ENCODE data around the gene CYP4F22.
A peak's percentile ranks its signal among the peaks of the same experiment; 100 is the strongest.
"Not testable (repeated sequence)": the region's sequence is repeated elsewhere in the genome, so short reads cannot be mapped to it uniquely, and the experiment has no call there.

Gene CYP4F22

DNA sequence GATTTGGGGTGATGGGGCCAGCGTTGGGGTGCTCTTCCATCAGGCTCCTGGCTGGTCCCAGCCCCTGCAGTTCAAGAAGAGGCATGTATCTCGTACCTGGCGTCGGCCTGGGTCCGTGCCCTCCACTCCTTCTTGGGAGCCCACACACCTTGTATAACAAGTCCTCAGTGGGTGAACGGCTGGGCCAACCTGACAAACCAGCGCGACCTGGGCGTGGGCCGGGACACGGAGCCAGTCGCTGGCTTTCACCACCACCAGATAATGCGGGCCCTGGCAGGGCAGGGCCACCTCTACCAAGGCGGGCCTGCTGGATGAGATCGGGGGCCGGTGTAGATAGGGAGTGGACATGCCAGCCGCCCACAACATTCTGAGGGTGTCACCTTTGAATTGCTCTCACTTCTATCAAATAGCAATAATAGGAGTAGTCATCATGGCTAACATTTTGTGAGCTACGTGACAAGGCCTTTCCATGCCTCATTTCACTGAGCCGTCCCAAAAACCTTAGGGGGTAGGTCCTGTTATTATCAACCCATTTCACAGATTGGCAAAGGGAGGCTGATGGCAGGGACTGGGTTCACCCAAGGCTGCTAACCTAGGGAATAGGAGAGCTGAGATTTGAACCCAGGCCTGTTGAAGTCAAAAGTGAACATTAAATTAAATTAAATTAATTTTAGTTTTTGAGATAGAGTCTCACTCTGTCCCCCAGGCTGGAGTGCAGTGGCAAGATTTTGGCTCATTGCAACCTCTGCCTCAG is 3.5 kb downstream of the CYP4F22 start:
- no peak overlapping the region for H3K4me3 Mint-ChIP-seq
- H3K9me3 Mint-ChIP-seq, result peaks cover 7% of the 10 kb centered on the region
- ATAC-seq, result no peak
- peaks cover 51% of the 10 kb centered on the region for H3K4me1 Mint-ChIP-seq
- DNase-seq, result no peak
- H3K36me3 Mint-ChIP-seq (ENCODE audit: low read depth), result peaks cover 14% of the 10 kb centered on the region
- peaks cover 25% of the 10 kb centered on the region for H3K27me3 Mint-ChIP-seq
- no peak overlapping the region for H3K27ac Mint-ChIP-seq

DNA sequence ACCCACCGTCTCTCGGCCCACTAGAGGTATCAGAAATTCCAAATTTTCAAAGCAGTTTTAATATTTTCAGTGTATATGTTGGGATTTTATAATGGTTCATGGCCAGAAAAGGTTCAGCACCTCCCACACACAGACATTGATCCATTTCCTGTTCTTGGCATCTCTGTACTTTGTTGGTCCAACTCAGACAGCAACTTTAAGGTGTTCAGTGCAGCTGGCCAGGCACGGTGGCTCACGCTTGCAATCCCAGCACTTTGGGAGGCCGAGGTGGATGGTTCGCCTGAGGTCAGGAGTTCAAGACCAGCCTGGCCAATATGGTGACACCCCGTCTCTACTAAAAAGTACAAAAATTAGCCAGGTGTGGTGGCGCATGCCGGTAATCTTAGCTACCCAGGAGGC is 6.9 kb downstream of the CYP4F22 start:
- H3K4me3 Mint-ChIP-seq, result peak overlapping the region; percentile 63
- H3K36me3 Mint-ChIP-seq (ENCODE audit: low read depth), result peaks cover 17% of the 10 kb centered on the region
- H3K27me3 Mint-ChIP-seq, ATAC-seq, DNase-seq: not testable (repeated sequence)
- H3K27ac Mint-ChIP-seq, result peak overlapping the region; percentile 96
- H3K4me1 Mint-ChIP-seq, result peaks cover 43% of the 10 kb centered on the region
- H3K9me3 Mint-ChIP-seq, result peaks cover 11% of the 10 kb centered on the region

DNA sequence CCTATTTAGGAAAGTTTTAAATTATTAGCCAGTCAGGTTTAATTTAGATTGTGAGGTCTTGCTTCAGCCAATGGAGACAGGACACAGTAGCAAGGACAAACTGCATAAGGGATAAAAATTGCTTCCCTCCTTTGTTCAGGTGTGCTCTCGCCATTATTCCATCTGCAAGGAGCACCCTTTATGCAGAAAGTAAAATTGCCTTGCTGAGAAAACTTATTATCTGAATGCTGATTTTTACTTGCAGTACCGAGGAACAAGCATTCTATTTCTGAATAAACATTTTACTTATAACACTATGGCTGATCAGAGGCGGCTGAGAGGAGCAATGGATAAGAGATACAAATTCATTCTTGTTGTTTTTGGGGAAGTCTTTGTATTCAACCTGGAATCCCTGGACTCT is 8.0 kb downstream of the CYP4F22 start:
- H3K9me3 Mint-ChIP-seq, result peaks cover 11% of the 10 kb centered on the region
- H3K27me3 Mint-ChIP-seq, result no peaks in the 10 kb centered on the region
- ATAC-seq, result no peak
- H3K27ac Mint-ChIP-seq, result no peak overlapping the region
- no peak overlapping the region for H3K4me3 Mint-ChIP-seq
- peaks cover 38% of the 10 kb centered on the region for H3K4me1 Mint-ChIP-seq
- peaks cover 17% of the 10 kb centered on the region for H3K36me3 Mint-ChIP-seq (ENCODE audit: low read depth)
- no peak for DNase-seq

GRCh38 chr19:15517778-15518177 is 9.5 kb downstream of the CYP4F22 start:
- ATAC-seq, result no peak
- Mint-ChIP-seq H3K36me3 (ENCODE audit: low read depth) (peaks cover 17% of the 10 kb centered on the region), H3K27ac (peak overlapping the region; percentile 6), H3K4me1 (peaks cover 38% of the 10 kb centered on the region), H3K27me3 (no peaks in the 10 kb centered on the region), H3K9me3 (peaks cover 11% of the 10 kb centered on the region), H3K4me3 (no peak overlapping the region)
- no peak for DNase-seq

DNA sequence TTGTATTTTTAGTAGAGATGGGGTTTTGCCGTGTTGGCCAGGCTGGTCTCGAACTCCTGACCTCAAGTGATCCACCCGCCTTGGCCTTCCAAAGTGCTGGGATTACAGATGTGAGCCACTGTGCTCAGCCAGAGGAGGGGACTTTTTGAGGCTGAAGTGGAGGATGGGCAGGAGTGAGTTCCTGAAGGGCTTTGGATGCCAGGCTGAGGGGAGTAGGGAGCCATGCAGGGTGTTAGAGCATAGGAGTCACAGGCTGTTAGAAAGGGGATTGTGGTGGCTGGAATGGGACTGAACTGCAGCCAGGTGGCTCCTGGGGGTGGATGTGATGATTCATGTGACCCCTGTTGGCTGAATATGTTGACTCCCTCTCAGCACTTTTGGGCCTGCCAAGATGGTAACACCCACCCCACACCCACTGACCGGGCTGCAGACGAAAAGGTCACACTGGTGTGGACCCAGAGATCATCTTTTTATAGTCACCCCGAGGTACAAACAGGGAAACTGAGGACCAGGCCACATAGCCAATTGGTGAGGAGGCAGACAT is 11.2 kb downstream of the CYP4F22 start:
- no peak for ATAC-seq
- DNase-seq, result no peak
- peaks cover 29% of the 10 kb centered on the region for H3K4me1 Mint-ChIP-seq
- H3K9me3 Mint-ChIP-seq, result peaks cover 11% of the 10 kb centered on the region
- no peak overlapping the region for H3K27ac Mint-ChIP-seq
- H3K4me3 Mint-ChIP-seq, result no peak overlapping the region
- H3K27me3 Mint-ChIP-seq, result no peaks in the 10 kb centered on the region
- peaks cover 17% of the 10 kb centered on the region for H3K36me3 Mint-ChIP-seq (ENCODE audit: low read depth)

- Mint-ChIP-seq H3K27me3 (no peaks in the 10 kb centered on the region), H3K9me3 (peaks cover 2% of the 10 kb centered on the region), H3K36me3 (ENCODE audit: low read depth) (peaks cover 2% of the 10 kb centered on the region), H3K4me3 (no peak overlapping the region), H3K27ac (no peak overlapping the region), H3K4me1 (peaks cover 6% of the 10 kb centered on the region)
- no peak for ATAC-seq
- DNase-seq, result no peak
Measured at GRCh38 chr19:15524781-15525180, 16.5 kb downstream of the CYP4F22 start.

DNA sequence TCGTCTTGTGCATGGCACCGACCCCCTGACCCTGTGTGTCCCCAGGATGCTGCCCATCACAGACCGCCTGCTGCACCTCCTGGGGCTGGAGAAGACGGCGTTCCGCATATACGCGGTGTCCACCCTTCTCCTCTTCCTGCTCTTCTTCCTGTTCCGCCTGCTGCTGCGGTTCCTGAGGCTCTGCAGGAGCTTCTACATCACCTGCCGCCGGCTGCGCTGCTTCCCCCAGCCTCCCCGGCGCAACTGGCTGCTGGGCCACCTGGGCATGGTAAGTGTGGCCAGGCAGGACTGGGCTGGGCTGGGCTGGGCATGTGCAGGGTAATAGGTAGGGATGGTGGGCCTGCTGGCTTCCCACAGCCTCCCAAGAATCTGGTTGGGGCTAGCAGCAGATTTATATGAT is 17.0 kb downstream of the CYP4F22 start:
- Mint-ChIP-seq H3K4me3 (no peak overlapping the region), H3K4me1 (peaks cover 6% of the 10 kb centered on the region), H3K9me3 (peaks cover 4% of the 10 kb centered on the region), H3K27me3 (no peaks in the 10 kb centered on the region), H3K36me3 (ENCODE audit: low read depth) (peaks cover 4% of the 10 kb centered on the region), H3K27ac (no peak overlapping the region)
- ATAC-seq (no peak), DNase-seq (no peak)

DNA sequence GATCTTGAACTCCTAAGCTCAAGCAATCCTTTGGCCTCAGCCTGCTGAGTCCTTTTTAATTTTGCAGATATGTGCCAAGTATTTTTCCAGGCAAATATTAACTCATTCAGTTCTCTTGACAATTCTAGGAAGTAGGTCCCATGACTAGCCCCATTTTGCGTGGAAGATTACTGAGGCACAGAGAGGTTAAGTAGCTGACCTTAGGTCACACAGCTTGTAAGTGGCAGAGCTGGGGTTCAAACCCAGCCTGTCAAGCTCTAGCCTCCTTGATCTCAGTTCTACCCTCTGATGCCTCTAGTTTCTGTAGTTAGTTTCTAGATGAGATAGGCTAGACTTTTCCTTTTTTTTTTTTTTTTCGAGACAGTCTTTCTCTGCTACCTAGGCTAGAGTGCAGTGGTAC is 18.1 kb downstream of the CYP4F22 start:
- DNase-seq, result no peak
- peaks cover 4% of the 10 kb centered on the region for H3K9me3 Mint-ChIP-seq
- peaks cover 9% of the 10 kb centered on the region for H3K36me3 Mint-ChIP-seq (ENCODE audit: low read depth)
- H3K27me3 Mint-ChIP-seq, result no peaks in the 10 kb centered on the region
- H3K4me1 Mint-ChIP-seq, result peaks cover 6% of the 10 kb centered on the region
- no peak overlapping the region for H3K27ac Mint-ChIP-seq
- ATAC-seq, result no peak
- H3K4me3 Mint-ChIP-seq, result no peak overlapping the region

- no peaks in the 10 kb centered on the region for H3K27me3 Mint-ChIP-seq
- H3K9me3 Mint-ChIP-seq, result peaks cover 4% of the 10 kb centered on the region
- DNase-seq (no peak), ATAC-seq (no peak)
- H3K4me3 Mint-ChIP-seq, result no peak overlapping the region
- H3K36me3 Mint-ChIP-seq (ENCODE audit: low read depth), result peaks cover 10% of the 10 kb centered on the region
- peaks cover 13% of the 10 kb centered on the region for H3K4me1 Mint-ChIP-seq
- H3K27ac Mint-ChIP-seq, result no peak overlapping the region
Measured at GRCh38 chr19:15527705-15528104, 19.4 kb downstream of the CYP4F22 start.

- Mint-ChIP-seq H3K4me3 (no peak overlapping the region), H3K4me1 (peaks cover 29% of the 10 kb centered on the region), H3K9me3 (peaks cover 4% of the 10 kb centered on the region), H3K36me3 (ENCODE audit: low read depth) (peaks cover 10% of the 10 kb centered on the region), H3K27me3 (no peaks in the 10 kb centered on the region), H3K27ac (no peak overlapping the region)
- DNase-seq (no peak), ATAC-seq (no peak)
Measured at GRCh38 chr19:15529774-15530372, 21.5 kb downstream of the CYP4F22 start.

GRCh38 chr19:15532779-15533521 is 24.6 kb downstream of the CYP4F22 start:
- Mint-ChIP-seq H3K4me1 (peaks cover 42% of the 10 kb centered on the region), H3K4me3 (peak overlapping the region; percentile 6), H3K9me3 (peaks cover 7% of the 10 kb centered on the region), H3K36me3 (ENCODE audit: low read depth) (peaks cover 12% of the 10 kb centered on the region), H3K27ac (peak overlapping the region; percentile 92), H3K27me3 (no peaks in the 10 kb centered on the region)
- ATAC-seq, result peak; percentile 78
- DNase-seq, result peak; percentile 28

DNA sequence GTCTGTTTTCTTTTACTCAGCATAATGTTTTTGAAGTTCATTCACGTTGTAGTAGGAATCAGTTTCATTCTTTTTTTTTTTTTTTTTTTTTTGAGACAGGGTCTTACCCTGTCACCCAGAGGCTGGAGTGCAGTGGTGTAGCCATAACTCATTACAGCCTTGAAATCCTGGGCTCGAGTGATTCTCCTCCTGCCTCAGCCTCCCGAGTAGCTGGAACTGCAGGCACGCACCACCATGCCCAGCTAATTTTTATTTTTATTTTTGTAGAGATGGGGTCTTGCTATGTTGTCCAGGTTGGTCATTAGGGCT is 25.2 kb downstream of the CYP4F22 start:
- not testable (repeated sequence) for DNase-seq, H3K9me3 Mint-ChIP-seq, H3K27me3 Mint-ChIP-seq, H3K4me3 Mint-ChIP-seq
- Mint-ChIP-seq H3K4me1 (peaks cover 42% of the 10 kb centered on the region), H3K27ac (peak overlapping the region; percentile 92), H3K36me3 (ENCODE audit: low read depth) (peaks cover 12% of the 10 kb centered on the region)
- ATAC-seq, result peak; percentile 10

GRCh38 chr19:15534957-15535864 is 26.9 kb downstream of the CYP4F22 start:
- Mint-ChIP-seq H3K27me3 (no peaks in the 10 kb centered on the region), H3K4me1 (peaks cover 46% of the 10 kb centered on the region), H3K36me3 (ENCODE audit: low read depth) (peaks cover 9% of the 10 kb centered on the region), H3K9me3 (peaks cover 3% of the 10 kb centered on the region), H3K27ac (no peak overlapping the region), H3K4me3 (no peak overlapping the region)
- DNase-seq (peak; percentile 26), ATAC-seq (peak; percentile 33)

DNA sequence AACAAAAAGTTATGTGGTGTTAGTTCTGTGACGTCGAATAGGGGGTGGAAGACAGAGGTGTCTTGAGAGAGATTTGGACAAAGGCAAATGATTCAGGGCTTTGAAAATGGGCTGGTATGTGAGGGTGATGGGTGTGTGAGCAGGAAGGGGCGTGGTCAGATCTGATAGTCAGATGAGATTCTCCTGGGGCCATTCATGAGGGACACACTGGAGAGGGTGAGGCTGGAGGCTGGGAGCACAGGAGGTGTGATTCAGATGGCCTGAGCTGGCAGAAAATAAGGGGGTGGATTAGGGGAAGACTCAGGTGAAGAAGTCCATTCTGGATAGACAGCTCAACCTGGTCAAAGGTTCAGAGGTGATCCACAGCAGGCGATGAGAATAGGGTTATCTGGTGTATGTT is 28.0 kb downstream of the CYP4F22 start:
- H3K27ac Mint-ChIP-seq, result no peak overlapping the region
- peaks cover 6% of the 10 kb centered on the region for H3K36me3 Mint-ChIP-seq (ENCODE audit: low read depth)
- ATAC-seq (no peak), DNase-seq (no peak)
- no peaks in the 10 kb centered on the region for H3K27me3 Mint-ChIP-seq
- H3K4me1 Mint-ChIP-seq, result peaks cover 46% of the 10 kb centered on the region
- peaks cover 3% of the 10 kb centered on the region for H3K9me3 Mint-ChIP-seq
- no peak overlapping the region for H3K4me3 Mint-ChIP-seq
